ENCODE data around the gene NCAPG2. TPM values are rescaled to one million over a fixed set of nuclear protein-coding genes. Genes with fewer than 3 reads are reported as not detected.

Gene NCAPG2
- total RNA-seq, 1 experiment from 2014 or later: 99.4 TPM

GRCh38 chr7:158702196-158702595 lies 2.4 kb downstream of the NCAPG2 start:
- no peak overlapping the region for H3K27ac ChIP-seq (ENCODE audit: insufficient read length, low read depth, low read length)
- H4K91ac ChIP-seq (ENCODE audit: insufficient read length, low read depth, low read length): no peak overlapping the region
- peak; percentile 66 for DNase-seq
- no peaks in the 10 kb centered on the region for H3K9me3 ChIP-seq (ENCODE audit: control insufficient read depth, low read depth, low read length)
- H3K79me2 ChIP-seq (ENCODE audit: insufficient read depth, low read length): peaks cover 21% of the 10 kb centered on the region; the same call in 1 of the 2 replicates
- no peak overlapping the region for H3K23ac ChIP-seq (ENCODE audit: insufficient read length, low read depth, low read length)
- no peak overlapping the region for H2AFZ ChIP-seq (ENCODE audit: low read length)
- peak overlapping the region in 1 of 3 experiments; percentile 81; a peak in 2 of 7 replicates for H3K27ac Mint-ChIP-seq
- H3K56ac ChIP-seq (ENCODE audit: insufficient read length, low read depth, low read length): no peak overlapping the region
- no peak overlapping the region for H2AK5ac ChIP-seq (ENCODE audit: insufficient read length, low read length)
- H3T11ph ChIP-seq (ENCODE audit: low read length): no peak overlapping the region
- peak overlapping the region; percentile 89 for H3K4me2 ChIP-seq (ENCODE audit: insufficient read depth, insufficient read length, low read length)
- no peaks in the 10 kb centered on the region for H3K9me3 Mint-ChIP-seq
- peak overlapping the region; percentile 81 to 86 for H3K4me3 Mint-ChIP-seq
- no peaks in the 10 kb centered on the region for H4K20me1 ChIP-seq (ENCODE audit: control insufficient read depth, insufficient read depth, insufficient read length)
- H3K9ac ChIP-seq (ENCODE audit: extremely low read depth, insufficient read length, low read length): no peak overlapping the region
- H3K27me3 ChIP-seq (ENCODE audit: insufficient read depth, low read length): no peaks in the 10 kb centered on the region
- WGBS (ENCODE audit: extremely low coverage, insufficient read length, low lambda C conversion rate): no CpG with 5 or more reads among the region's 4 CpGs
- no peak overlapping the region for H3K4ac ChIP-seq (ENCODE audit: low read depth, low read length)
- peaks cover 3% of the 10 kb centered on the region for H3K4me1 ChIP-seq (ENCODE audit: insufficient read depth, low read length)
- no peak overlapping the region for H4K5ac ChIP-seq (ENCODE audit: insufficient read length, low read depth, low read length)
- H4K8ac ChIP-seq (replicated peaks; ENCODE audit: insufficient read length, low read depth, low read length): no peak overlapping the region
- H3K18ac ChIP-seq (ENCODE audit: insufficient read length, low read depth, low read length): no peak overlapping the region
- peaks cover 29 to 44% (median 44%) of the 10 kb centered on the region in 3 experiments for H3K36me3 Mint-ChIP-seq (ENCODE audit: insufficient read depth in 1 of 3, low read depth in 3 of 3)
- peaks cover 18% of the 10 kb centered on the region for H3K23me2 ChIP-seq (ENCODE audit: insufficient read length, low read depth, low read length, poor library complexity, severe bottlenecking)
- H2BK12ac ChIP-seq (ENCODE audit: insufficient read length, low read depth, low read length): no peak overlapping the region
- no peak overlapping the region for H3K14ac ChIP-seq (ENCODE audit: insufficient read depth, low read length)
- no peak overlapping the region for H2BK15ac ChIP-seq (ENCODE audit: low read depth, low read length)
- H2BK20ac ChIP-seq (ENCODE audit: low read depth, low read length, poor library complexity, severe bottlenecking): no peak overlapping the region
- no peak overlapping the region for H2BK5ac ChIP-seq (ENCODE audit: insufficient read length, low read length)
- TF ChIP-seq, protein P1, sequence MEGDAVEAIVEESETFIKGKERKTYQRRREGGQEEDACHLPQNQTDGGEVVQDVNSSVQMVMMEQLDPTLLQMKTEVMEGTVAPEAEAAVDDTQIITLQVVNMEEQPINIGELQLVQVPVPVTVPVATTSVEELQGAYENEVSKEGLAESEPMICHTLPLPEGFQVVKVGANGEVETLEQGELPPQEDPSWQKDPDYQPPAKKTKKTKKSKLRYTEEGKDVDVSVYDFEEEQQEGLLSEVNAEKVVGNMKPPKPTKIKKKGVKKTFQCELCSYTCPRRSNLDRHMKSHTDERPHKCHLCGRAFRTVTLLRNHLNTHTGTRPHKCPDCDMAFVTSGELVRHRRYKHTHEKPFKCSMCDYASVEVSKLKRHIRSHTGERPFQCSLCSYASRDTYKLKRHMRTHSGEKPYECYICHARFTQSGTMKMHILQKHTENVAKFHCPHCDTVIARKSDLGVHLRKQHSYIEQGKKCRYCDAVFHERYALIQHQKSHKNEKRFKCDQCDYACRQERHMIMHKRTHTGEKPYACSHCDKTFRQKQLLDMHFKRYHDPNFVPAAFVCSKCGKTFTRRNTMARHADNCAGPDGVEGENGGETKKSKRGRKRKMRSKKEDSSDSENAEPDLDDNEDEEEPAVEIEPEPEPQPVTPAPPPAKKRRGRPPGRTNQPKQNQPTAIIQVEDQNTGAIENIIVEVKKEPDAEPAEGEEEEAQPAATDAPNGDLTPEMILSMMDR (conservative IDR thresholded peaks at IDR 0.05): no peak
- H3K4me1 Mint-ChIP-seq: peaks cover 41 to 42% of the 10 kb centered on the region in 2 experiments
- H3K79me1 ChIP-seq (ENCODE audit: insufficient read depth, low read depth, low read length, poor library complexity, severe bottlenecking): peaks cover 6% of the 10 kb centered on the region
- H3K27me3 Mint-ChIP-seq (ENCODE audit: low read depth): no peaks in the 10 kb centered on the region
- no peak overlapping the region for H2BK120ac ChIP-seq (ENCODE audit: low read depth, low read length, poor library complexity, severe bottlenecking)
